T-helper 2 cell treated with Interferon-gamma antibody and Interleukin-4, amounts not matched to agents 5 μg/mL and 100 μg/mL, for 36 hours (primary cell): ENCODE results near the gene FBXO10.
"Not testable (repeated sequence)": the region's sequence is repeated elsewhere in the genome, so short reads cannot be mapped to it uniquely, and the experiment has no call there.

Experiments
- DNase-seq: peaks from one replicate; pipeline ENCODE4 v3.0.0; 2021; ENCODE audit warnings: low spot score
- H3K27ac Mint-ChIP-seq: one replicate; pipeline ENCODE4 v1.8.0; 2021; ENCODE audit warnings: mild to moderate bottlenecking, mixed read lengths
- H3K27me3 Mint-ChIP-seq: one replicate; pipeline ENCODE4 v1.8.0; 2021; ENCODE audit warnings: low read depth, mixed read lengths
- H3K36me3 Mint-ChIP-seq: one replicate; pipeline ENCODE4 v1.8.0; 2021; ENCODE audit warnings: low read depth, mixed read lengths
- H3K4me1 Mint-ChIP-seq: one replicate; pipeline ENCODE4 v1.8.0; 2021; ENCODE audit warnings: low read depth, mixed read lengths
- H3K4me3 Mint-ChIP-seq: one replicate; pipeline ENCODE4 v1.8.0; 2022; ENCODE audit warnings: mild to moderate bottlenecking, moderate library complexity, mixed read lengths
- H3K9me3 Mint-ChIP-seq: one replicate; pipeline ENCODE4 v1.8.0; 2021; ENCODE audit warnings: mixed read lengths

FBXO10 gene

DNA sequence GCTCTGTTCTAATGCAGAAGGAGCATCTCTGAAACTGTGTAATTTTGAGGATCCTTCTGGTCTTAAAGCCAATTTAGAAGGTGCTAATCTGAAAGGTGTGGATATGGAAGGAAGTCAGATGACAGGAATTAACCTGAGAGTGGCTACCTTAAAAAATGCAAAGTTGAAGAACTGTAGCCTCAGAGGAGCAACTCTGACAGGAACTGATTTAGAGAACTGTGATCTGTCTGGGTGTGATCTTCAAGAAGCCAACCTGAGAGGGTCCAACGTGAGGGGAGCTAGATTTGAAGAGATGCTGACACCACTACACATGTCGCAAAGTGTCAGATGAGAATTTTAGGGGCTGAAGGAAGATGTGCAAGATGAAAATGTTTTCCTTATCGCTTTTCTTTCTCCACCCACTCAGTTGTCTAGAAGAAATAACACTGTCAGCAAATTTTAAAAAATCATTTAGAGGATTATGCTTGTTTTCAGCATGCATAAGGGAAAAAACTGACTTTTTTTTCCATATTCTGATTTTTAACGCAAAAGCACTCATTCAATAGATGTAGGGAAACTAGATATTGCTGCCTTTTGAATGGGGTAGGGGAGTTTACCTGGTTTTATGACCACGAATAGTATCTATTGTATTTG lies 98.1 kb downstream of the FBXO10 start:
- not testable (repeated sequence) for H3K36me3 Mint-ChIP-seq, DNase-seq, H3K4me3 Mint-ChIP-seq, H3K4me1 Mint-ChIP-seq, H3K27ac Mint-ChIP-seq
- Mint-ChIP-seq H3K27me3 (peaks cover 40% of the 10 kb centered on the region), H3K9me3 (peaks cover 14% of the 10 kb centered on the region)

DNA sequence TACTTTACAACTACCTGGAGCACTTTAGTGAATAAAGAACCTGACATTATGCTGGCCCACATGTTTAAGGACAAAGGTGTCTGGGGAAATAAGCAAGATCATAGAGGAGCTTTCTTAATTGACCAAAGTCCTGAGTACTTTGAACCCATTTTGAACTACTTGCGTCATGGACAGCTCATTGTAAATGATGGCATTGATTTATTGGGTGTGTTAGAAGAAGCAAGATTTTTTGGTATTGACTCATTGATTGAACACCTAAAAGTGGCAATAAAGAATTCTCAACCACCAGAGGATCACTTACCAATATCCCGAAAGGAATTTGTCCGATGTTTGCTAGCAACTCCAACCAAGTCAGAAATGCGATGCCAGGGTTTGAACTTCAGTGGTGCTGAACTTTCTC lies 98.7 kb downstream of the FBXO10 start:
- H3K36me3 Mint-ChIP-seq, H3K4me1 Mint-ChIP-seq, DNase-seq, H3K4me3 Mint-ChIP-seq, H3K27ac Mint-ChIP-seq: not testable (repeated sequence)
- peaks cover 14% of the 10 kb centered on the region for H3K9me3 Mint-ChIP-seq
- H3K27me3 Mint-ChIP-seq, result peaks cover 40% of the 10 kb centered on the region

DNA sequence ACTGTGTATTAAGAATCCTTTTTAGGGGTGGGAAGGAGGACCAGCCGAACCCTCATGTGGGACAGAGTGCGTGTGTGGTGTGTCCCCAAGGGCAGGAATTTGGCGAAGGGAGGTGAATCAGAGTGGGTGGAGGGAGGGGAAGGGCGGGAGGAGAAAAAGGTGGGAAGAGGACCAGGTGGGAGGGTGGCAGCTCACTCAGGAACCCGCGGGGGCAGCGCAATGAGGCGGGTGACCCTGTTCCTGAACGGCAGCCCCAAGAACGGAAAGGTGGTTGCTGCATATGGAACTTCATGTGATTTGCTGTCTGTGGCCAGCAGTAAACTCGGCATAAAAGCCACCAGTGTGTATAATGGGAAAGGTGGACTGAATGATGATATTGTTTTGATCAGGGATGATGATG lies 99.2 kb downstream of the FBXO10 start:
- Mint-ChIP-seq H3K27ac (no peak overlapping the region), H3K27me3 (peaks cover 39% of the 10 kb centered on the region), H3K4me1 (peaks cover 10% of the 10 kb centered on the region), H3K9me3 (peaks cover 14% of the 10 kb centered on the region), H3K36me3 (no peaks in the 10 kb centered on the region), H3K4me3 (no peak overlapping the region)
- DNase-seq, result no peak

DNA sequence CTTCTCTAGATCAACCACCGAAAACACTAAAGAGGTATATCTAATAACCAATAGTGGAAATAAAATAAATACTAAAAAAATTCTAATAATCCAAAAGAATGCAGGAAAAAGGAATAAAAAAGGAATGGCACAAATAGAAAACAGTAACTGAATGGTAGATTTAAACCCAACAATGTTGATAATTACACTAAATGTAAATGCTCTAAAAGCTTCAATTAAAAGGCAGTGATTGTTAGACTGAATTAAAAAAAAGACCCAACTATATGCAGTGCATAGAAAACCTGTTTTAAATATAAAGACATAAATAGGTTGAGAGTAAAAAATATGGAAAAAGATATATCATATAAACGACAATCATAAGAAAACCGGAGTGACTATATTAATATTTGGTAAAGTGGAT lies 101.7 kb downstream of the FBXO10 start:
- no peak for DNase-seq
- H3K36me3 Mint-ChIP-seq, result no peaks in the 10 kb centered on the region
- H3K27ac Mint-ChIP-seq, result no peak overlapping the region
- peaks cover 14% of the 10 kb centered on the region for H3K9me3 Mint-ChIP-seq
- peaks cover 23% of the 10 kb centered on the region for H3K27me3 Mint-ChIP-seq
- H3K4me1 Mint-ChIP-seq, result peaks cover 12% of the 10 kb centered on the region
- H3K4me3 Mint-ChIP-seq, result no peak overlapping the region

DNA sequence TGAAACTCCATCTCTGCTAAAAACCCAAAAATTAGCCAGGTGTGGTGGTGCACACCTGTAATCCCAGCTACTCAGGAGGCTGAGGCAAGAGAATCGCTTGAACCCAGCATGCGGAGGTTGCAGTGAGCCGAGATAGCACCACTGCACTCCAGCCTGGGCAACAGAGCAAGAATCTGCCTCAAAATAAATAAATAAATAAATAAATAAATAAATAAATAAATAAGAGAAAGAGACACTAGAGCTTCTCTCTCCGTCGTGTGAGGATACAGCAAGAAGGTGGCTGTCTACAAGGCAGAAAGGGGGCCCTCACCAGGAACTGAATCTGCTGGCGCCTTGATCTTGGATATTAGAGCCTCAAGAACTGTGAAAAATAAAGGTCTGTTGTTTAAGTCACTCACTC lies 102.2 kb downstream of the FBXO10 start:
- not testable (repeated sequence) for DNase-seq, H3K27ac Mint-ChIP-seq, H3K36me3 Mint-ChIP-seq, H3K4me3 Mint-ChIP-seq
- Mint-ChIP-seq H3K27me3 (peaks cover 19% of the 10 kb centered on the region), H3K9me3 (peaks cover 14% of the 10 kb centered on the region), H3K4me1 (peaks cover 12% of the 10 kb centered on the region)

DNA sequence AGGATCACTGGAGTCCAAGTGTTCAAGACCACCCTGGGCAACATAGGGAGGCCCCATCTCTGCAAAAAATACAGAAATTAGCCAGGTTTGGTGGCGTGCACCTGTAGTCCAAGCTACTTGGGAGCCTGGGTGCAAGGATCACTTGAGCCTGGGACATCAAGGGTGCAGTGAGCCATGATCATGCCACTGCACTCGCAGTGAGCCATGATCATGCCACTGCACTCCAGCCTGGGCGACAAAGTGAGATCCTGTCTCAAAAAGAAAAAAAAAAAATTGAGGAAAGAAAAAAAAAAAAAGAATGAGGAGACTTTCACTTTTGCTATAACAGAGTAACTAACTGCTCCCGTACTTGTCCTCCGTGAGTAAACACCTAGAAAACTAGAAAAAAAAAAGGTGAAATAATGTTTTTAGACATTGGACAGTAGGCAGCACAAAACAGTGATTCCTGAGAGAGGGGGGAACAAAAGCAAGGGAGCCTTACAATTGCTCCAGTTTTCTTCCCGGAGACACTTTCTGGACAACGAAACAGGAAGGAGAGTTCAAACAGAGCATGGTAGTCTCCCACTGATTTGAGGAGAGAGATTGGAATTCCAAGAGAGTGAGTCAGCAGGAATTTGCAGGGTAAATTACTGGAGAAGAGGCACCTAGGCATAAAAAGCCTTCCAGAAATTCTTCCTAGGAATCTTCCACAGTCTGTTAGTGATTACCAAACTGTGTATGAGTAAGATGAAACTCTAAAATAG lies 104.1 kb downstream of the FBXO10 start:
- Mint-ChIP-seq H3K36me3 (no peaks in the 10 kb centered on the region), H3K9me3 (peaks cover 14% of the 10 kb centered on the region), H3K27me3 (peaks cover 5% of the 10 kb centered on the region), H3K4me1 (peaks cover 11% of the 10 kb centered on the region), H3K4me3 (peak overlapping the region; percentile 79), H3K27ac (peak overlapping the region; percentile 10)
- DNase-seq, result no peak

DNA sequence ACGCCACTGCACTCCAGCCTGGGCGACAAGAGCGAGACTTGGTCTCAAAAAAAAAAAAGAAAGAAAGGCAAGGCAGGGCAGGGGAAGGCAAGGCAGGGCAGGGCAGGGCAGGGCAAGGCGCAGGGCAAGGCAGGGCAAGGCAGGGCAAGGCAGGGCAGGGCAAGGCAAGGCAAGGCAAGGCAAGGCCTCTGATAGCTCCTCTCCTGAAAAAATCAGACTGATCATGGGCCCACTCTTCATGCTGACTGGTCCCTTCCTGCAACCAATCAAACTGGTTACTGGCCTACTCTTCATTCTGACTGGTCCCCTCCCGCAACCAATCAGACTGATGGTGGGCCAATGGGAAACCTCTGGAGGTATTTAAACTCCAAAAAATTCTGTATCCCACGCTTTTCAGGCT lies 107.6 kb downstream of the FBXO10 start:
- peaks cover 26% of the 10 kb centered on the region for H3K4me1 Mint-ChIP-seq
- no peak overlapping the region for H3K27ac Mint-ChIP-seq
- no peaks in the 10 kb centered on the region for H3K27me3 Mint-ChIP-seq
- H3K9me3 Mint-ChIP-seq, result peaks cover 4% of the 10 kb centered on the region
- DNase-seq, result no peak
- H3K36me3 Mint-ChIP-seq, result peaks cover 5% of the 10 kb centered on the region
- no peak overlapping the region for H3K4me3 Mint-ChIP-seq

DNA sequence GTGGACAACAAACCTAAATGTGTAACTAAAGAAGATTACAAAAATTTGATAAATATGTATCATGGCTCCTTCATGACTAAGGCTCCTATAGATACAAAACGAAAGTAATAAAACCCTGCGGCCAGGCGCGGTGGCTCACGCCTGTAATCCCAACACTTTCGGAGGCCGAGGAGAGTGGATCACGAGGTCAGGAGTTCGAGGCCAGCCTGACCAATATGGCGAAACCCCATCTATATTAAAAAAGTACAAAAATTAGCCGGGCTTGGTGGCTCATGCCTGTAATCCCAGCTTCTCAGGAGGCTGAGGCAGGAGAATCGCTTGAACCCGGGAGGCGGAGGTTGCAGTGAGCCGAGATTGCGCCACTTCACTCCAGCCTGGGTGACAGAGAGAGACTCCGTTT lies 108.7 kb downstream of the FBXO10 start:
- Mint-ChIP-seq H3K36me3 (peaks cover 10% of the 10 kb centered on the region), H3K4me1 (peaks cover 32% of the 10 kb centered on the region)
- not testable (repeated sequence) for H3K27ac Mint-ChIP-seq, DNase-seq, H3K27me3 Mint-ChIP-seq, H3K4me3 Mint-ChIP-seq, H3K9me3 Mint-ChIP-seq

DNA sequence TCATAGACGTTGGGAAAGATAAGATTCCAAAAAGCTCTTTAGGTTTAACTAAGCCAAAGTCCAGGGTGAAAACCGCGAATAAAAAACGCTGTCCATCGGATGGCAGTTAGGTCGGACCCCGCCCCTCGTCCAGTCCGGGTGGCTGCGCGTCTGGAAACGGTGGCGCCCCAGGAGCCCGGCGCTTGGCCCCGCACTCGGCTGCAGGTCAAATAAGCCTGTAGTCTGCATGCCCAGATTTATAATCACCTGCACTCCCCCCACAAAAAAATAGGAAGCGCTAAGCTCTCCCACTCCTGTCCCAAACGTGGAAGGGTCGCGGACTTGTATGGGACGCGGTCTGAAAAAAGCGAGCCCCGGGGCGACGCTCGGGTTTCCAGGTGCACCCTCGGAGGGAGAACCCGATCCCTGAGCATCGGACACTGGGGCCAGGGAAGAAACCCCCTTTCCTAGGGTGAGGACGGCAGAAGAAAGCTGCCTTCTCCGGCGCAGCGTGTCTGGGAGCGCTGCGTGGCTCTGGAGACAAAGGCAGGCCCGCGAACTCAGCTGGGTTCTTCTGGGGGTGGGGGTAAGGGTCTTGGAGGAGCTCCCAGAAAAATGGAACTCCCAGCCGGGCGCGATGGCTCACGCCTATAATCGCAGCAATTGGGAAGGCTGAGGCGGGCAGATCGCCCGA lies 110.0 kb downstream of the FBXO10 start:
- peaks cover 26% of the 10 kb centered on the region for H3K4me1 Mint-ChIP-seq
- H3K36me3 Mint-ChIP-seq, result peaks cover 14% of the 10 kb centered on the region
- H3K27me3 Mint-ChIP-seq, result no peaks in the 10 kb centered on the region
- peak overlapping the region; percentile 96 for H3K4me3 Mint-ChIP-seq
- no peaks in the 10 kb centered on the region for H3K9me3 Mint-ChIP-seq
- DNase-seq, result no peak
- peak overlapping the region; percentile 98 for H3K27ac Mint-ChIP-seq

DNA sequence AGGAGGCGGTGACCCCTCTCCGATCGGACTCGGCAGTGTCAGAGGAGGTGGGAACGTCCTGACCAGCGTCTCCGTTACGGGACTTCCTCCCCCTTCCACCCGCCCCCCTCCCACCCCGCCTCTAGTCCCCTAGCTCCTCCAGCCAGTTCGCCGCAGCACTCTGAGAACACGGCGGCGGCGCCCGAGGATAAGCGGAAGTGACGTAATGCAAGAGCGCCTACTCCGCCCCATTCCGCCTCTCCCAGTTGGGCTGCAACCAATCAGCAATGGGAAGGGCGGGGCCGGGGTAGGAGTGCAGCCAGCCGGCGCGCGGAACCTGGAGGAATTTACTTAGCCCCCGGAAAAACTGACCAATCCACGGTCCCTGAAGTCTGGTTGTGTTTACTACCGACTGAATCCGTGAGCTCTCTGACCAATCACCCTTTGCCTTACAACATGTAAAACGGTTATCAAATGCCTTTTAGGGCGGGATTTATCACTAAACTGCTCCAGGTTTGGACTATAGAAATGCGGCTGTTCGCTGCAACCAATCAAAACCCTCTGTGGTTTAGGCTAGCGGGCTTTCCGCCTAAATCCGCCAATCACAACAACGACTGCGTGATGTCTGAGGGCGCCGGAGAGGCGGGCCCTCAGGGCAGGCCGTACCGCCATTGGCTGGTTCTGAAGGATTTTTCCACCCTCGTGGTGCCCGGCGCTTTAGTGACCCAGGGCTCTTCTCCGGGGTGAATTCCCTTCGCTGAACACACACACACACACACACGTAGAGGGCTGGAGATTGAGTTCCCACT lies 110.7 kb downstream of the FBXO10 start, which contains the start of gene ZBTB5:
TSS of gene ZBTB5 (minus strand) at position 202 of the 788 bp plus-strand sequence. CDS start 22,899 bp downstream, outside the sequence.
- Mint-ChIP-seq H3K4me1 (peaks cover 26% of the 10 kb centered on the region), H3K27ac (peak within 1 kb of the TSS; percentile 98), H3K4me3 (peak within 1 kb of the TSS; percentile 96), H3K9me3 (no peaks in the 10 kb centered on the region), H3K36me3 (peaks cover 14% of the 10 kb centered on the region), H3K27me3 (no peaks in the 10 kb centered on the region)
- peak; percentile 98 for DNase-seq

DNA sequence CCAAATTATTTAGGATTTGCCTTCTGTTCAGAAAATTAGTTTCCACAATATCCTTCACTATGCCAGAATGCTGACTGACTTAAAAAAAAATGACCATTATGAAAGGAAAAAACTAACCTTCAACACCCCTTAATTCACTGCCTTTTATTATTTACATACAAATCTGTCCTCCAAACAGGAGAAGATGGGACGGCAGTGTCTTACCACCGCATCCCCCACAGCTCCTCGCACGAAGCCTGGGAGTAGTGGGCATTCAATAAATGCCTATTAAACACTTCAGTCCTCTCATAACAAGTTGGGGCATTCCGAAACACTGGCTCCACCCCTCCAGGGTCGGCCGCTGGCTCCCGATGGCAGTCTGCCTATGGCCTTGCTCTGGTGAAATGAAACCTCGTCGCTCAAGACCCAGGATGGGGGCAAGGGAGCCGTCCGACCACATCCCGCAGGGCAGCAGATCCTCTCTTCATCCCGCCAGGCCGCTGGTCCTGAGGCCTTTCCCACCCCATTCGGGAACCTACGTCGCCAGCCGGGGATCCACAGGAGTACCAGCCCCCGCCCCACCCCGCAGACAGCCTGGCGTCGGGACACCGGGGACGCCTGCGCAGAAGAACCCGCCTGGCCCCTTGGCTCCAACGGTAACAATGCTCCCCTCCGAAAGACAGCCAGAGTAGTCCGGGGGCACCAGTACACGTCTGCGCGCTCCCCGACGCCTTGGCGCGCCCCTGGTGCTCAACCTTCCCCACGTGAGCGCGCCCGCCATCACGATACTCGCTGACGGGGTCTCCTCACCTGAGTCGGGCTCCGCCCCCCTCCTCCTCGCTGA lies 111.5 kb downstream of the FBXO10 start:
- no peaks in the 10 kb centered on the region for H3K27me3 Mint-ChIP-seq
- peaks cover 14% of the 10 kb centered on the region for H3K36me3 Mint-ChIP-seq
- peaks cover 26% of the 10 kb centered on the region for H3K4me1 Mint-ChIP-seq
- H3K4me3 Mint-ChIP-seq, result peak overlapping the region; percentile 96
- H3K9me3 Mint-ChIP-seq, result no peaks in the 10 kb centered on the region
- H3K27ac Mint-ChIP-seq, result peak overlapping the region; percentile 98
- peak; percentile 71 for DNase-seq

DNA sequence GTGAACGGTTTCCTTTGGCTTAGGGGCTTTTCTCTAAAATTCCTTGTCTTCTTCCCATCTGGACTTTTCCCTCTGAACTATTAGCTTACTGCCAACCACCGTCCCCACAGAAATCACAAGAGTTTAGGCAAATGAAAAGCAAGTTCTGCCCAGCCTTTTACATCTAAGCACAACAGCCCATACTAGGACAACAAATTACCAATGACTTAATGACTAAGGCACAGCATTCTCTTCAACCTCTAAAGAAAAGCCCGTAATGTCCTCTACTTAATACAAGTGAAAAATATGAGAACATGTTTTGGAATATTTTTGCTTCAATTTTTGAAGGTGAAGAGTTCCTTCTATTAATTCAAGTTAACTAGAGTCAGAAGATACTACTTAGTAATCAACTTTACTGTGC lies 112.2 kb downstream of the FBXO10 start:
- Mint-ChIP-seq H3K9me3 (no peaks in the 10 kb centered on the region), H3K36me3 (peaks cover 14% of the 10 kb centered on the region), H3K4me1 (peaks cover 26% of the 10 kb centered on the region), H3K4me3 (peak overlapping the region; percentile 96), H3K27ac (peak overlapping the region; percentile 98), H3K27me3 (no peaks in the 10 kb centered on the region)
- DNase-seq, result no peak
